ENCODE results near the gene LRRTM3. TPM values are rescaled to one million over a fixed set of nuclear protein-coding genes. Genes with fewer than 3 reads are reported as not detected.

The LRRTM3 gene
- polyA plus RNA-seq, 1 experiment, result not detected

GRCh38 chr10:66942407-66942806, 16.6 kb downstream of the LRRTM3 start:
- ChIA-PET CTCF (no interaction called here), POLR2A (no interaction called here)
- H3K4me3 ChIP-seq (ENCODE audit: low read depth, low read length), result no peak overlapping the region
- H3K27me3 ChIP-seq (ENCODE audit: control insufficient read depth, insufficient read depth, low read length), result no peaks in the 10 kb centered on the region
- no peak overlapping the region for H3K27ac ChIP-seq (ENCODE audit: low read depth, low read length)
- no peak for DNase-seq (ENCODE audit: low read depth, low spot score)
- no peaks in the 10 kb centered on the region for H3K9me3 ChIP-seq (ENCODE audit: control insufficient read depth, insufficient read depth, low read length)
- TF ChIP-seq CTCF (IDR thresholded peaks at IDR 0.05; ENCODE audit: low read depth, low read length), result no peak

GRCh38 chr10:66943590-66943989, 17.8 kb downstream of the LRRTM3 start:
- Histone ChIP-seq H3K9me3 (ENCODE audit: control insufficient read depth, insufficient read depth, low read length) (no peaks in the 10 kb centered on the region), H3K27me3 (ENCODE audit: control insufficient read depth, insufficient read depth, low read length) (no peaks in the 10 kb centered on the region), H3K27ac (ENCODE audit: low read depth, low read length) (no peak overlapping the region), H3K4me3 (ENCODE audit: low read depth, low read length) (no peak overlapping the region)
- no peak for TF ChIP-seq CTCF (IDR thresholded peaks at IDR 0.05; ENCODE audit: low read depth, low read length)
- ChIA-PET CTCF (no interaction called here), POLR2A (no interaction called here)
- no peak for DNase-seq (ENCODE audit: low read depth, low spot score)

- H3K9me3 ChIP-seq (ENCODE audit: control insufficient read depth, insufficient read depth, low read length), result no peaks in the 10 kb centered on the region
- no peak overlapping the region for H3K4me3 ChIP-seq (ENCODE audit: low read depth, low read length)
- H3K27ac ChIP-seq (ENCODE audit: low read depth, low read length), result no peak overlapping the region
- POLR2A ChIA-PET, result no interaction called here
- DNase-seq (ENCODE audit: low read depth, low spot score), result no peak
- TF ChIP-seq CTCF (IDR thresholded peaks at IDR 0.05; ENCODE audit: low read depth, low read length), result no peak
- no peaks in the 10 kb centered on the region for H3K27me3 ChIP-seq (ENCODE audit: control insufficient read depth, insufficient read depth, low read length)
- CTCF ChIA-PET, result interaction anchor here (1.1 kb wide), 1 partner anchor 20 kb away, joined by 3 read pairs; no protein-coding TSS in a partner anchor
These were observed 26.1 kb downstream of the LRRTM3 start for GRCh38 chr10:66951896-66952295.

GRCh38 chr10:66958466-66958865, 32.6 kb downstream of the LRRTM3 start:
- CTCF ChIA-PET, result no interaction called here
- H3K27me3 ChIP-seq (ENCODE audit: control insufficient read depth, insufficient read depth, low read length), result no peaks in the 10 kb centered on the region
- H3K4me3 ChIP-seq (ENCODE audit: low read depth, low read length), result no peak overlapping the region
- POLR2A ChIA-PET, result no interaction called here
- no peak overlapping the region for H3K27ac ChIP-seq (ENCODE audit: low read depth, low read length)
- TF ChIP-seq CTCF (IDR thresholded peaks at IDR 0.05; ENCODE audit: low read depth, low read length), result no peak
- DNase-seq (ENCODE audit: low read depth, low spot score), result no peak
- H3K9me3 ChIP-seq (ENCODE audit: control insufficient read depth, insufficient read depth, low read length), result no peaks in the 10 kb centered on the region

- no peaks in the 10 kb centered on the region for H3K27me3 ChIP-seq (ENCODE audit: control insufficient read depth, insufficient read depth, low read length)
- CTCF ChIA-PET, result no interaction called here
- no peak for TF ChIP-seq CTCF (IDR thresholded peaks at IDR 0.05; ENCODE audit: low read depth, low read length)
- no peak overlapping the region for H3K27ac ChIP-seq (ENCODE audit: low read depth, low read length)
- POLR2A ChIA-PET, result no interaction called here
- H3K9me3 ChIP-seq (ENCODE audit: control insufficient read depth, insufficient read depth, low read length), result no peaks in the 10 kb centered on the region
- no peak for DNase-seq (ENCODE audit: low read depth, low spot score)
- H3K4me3 ChIP-seq (ENCODE audit: low read depth, low read length), result no peak overlapping the region
These were observed 39.1 kb downstream of the LRRTM3 start for GRCh38 chr10:66964946-66965345.
